ENCODE results near the gene NDFIP1. TPM values are rescaled to one million over a fixed set of nuclear protein-coding genes. Genes with fewer than 3 reads are reported as not detected.

The NDFIP1 gene
- polyA plus RNA-seq, 1 donor (not counting 4 experiments of a cell fraction or from before 2014, with no cell fraction given), result 38.2 TPM

DNA sequence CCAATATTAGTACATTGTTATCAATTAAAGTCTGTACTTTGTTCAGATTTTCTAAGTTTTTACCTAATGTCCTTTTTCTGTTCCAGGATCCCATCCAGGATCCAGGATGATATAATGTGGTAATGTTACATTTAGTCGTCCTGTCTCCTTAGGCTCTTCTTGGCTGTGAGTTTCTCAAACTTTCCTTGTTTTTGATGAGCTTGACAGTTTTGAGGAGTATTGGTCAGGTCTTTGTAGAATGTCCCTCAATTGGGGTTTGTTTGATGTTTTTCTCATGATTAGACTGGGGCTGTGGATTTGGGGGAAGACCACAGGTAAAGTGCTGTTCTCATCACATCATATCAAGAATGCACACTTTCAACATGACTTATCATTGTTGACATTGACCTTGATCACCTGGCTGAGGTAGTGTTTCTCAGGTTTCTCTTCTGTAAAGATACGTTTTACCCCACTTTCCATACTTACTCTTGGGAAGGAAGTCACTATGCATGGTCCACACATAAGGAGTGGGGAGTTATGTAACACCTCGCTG lies 9.6 kb downstream of the NDFIP1 start:
- H3K9ac ChIP-seq (ENCODE audit: control insufficient read depth, extremely low read depth, insufficient read depth, low read length), result no peak overlapping the region
- H4K20me1 ChIP-seq (ENCODE audit: control insufficient read depth, extremely low read depth, insufficient read depth, low read length), result peaks cover 5% of the 10 kb centered on the region
- peaks cover 16% of the 10 kb centered on the region for H3K4me1 ChIP-seq (ENCODE audit: control insufficient read depth, extremely low read depth, insufficient read depth, low read length)
- no peak overlapping the region for H3K4me2 ChIP-seq (ENCODE audit: control insufficient read depth, extremely low read depth, insufficient read depth, low read depth, low read length)
- DNase-seq (ENCODE audit: low read depth, low spot score) (no peak), FAIRE-seq (peak; percentile 65)
- TF ChIP-seq EZH2 (IDR thresholded peaks at IDR 0.05; ENCODE audit: low read length), result no peak
- dilution Hi-C loops (cut with MboI; ENCODE audit: extremely low pct_ligation_motif_present, low sequenced_read_pairs), result no loop called here
- peaks cover 2 to 4% of the 10 kb centered on the region in 2 experiments for H3K36me3 ChIP-seq (ENCODE audit: control insufficient read depth in 2 of 2, extremely low read depth in 1 of 2, insufficient read depth in 2 of 2, low read length in 2 of 2)
- no peaks in the 10 kb centered on the region for H3K27me3 ChIP-seq (ENCODE audit: control insufficient read depth, extremely low read depth, insufficient read depth, low read length)
- H3K4me3 ChIP-seq (ENCODE audit: control insufficient read depth in 2 of 3, extremely low read depth in 1 of 3, insufficient read depth in 2 of 3, low read depth in 1 of 3, low read length in 3 of 3), result no peak overlapping the region
- H3K27ac ChIP-seq (ENCODE audit: control insufficient read depth, insufficient read depth, low read length), result no peak overlapping the region
- peaks cover 85% of the 10 kb centered on the region for H3K79me2 ChIP-seq (ENCODE audit: control insufficient read depth, insufficient read depth, low read length)
- H3K9me3 ChIP-seq (ENCODE audit: control insufficient read depth, low read depth, low read length), result no peaks in the 10 kb centered on the region
- no peaks in the 10 kb centered on the region for H3K9me1 ChIP-seq (ENCODE audit: control insufficient read depth, extremely low read depth, insufficient read depth, low read length)
- H2AFZ ChIP-seq (ENCODE audit: control insufficient read depth, low read length), result no peak overlapping the region

DNA sequence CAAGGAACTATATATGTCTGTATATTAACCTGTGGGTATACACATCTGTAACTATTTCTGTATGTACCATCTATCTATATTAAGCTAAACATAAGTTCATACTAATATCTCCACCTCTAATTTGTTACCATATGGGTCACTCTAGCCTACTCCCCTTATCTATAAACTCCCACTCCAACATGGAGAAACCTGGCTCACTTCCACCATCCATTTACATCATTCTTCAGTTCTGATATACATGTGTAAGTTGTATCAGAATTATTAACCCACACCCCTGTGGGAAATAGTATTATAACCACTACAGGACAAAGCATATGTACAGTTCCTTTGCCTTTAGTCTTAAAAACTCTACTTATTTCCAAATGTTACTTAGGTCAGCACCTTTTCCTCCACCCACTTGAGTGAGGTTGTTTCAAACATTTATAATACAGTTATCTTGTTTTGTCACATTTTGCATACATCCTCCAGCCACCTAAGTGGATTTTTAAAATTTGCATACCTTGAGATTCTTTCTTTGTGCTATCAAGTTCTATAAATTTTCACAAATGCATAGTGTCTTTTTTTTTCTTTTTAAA lies 10.6 kb downstream of the NDFIP1 start:
- FAIRE-seq (no peak), DNase-seq (ENCODE audit: low read depth, low spot score) (no peak)
- dilution Hi-C loops (cut with MboI; ENCODE audit: extremely low pct_ligation_motif_present, low sequenced_read_pairs), result no loop called here
- no peaks in the 10 kb centered on the region for H3K9me1 ChIP-seq (ENCODE audit: control insufficient read depth, extremely low read depth, insufficient read depth, low read length)
- H3K4me1 ChIP-seq (ENCODE audit: control insufficient read depth, extremely low read depth, insufficient read depth, low read length), result peaks cover 22% of the 10 kb centered on the region
- TF ChIP-seq, protein P1, sequence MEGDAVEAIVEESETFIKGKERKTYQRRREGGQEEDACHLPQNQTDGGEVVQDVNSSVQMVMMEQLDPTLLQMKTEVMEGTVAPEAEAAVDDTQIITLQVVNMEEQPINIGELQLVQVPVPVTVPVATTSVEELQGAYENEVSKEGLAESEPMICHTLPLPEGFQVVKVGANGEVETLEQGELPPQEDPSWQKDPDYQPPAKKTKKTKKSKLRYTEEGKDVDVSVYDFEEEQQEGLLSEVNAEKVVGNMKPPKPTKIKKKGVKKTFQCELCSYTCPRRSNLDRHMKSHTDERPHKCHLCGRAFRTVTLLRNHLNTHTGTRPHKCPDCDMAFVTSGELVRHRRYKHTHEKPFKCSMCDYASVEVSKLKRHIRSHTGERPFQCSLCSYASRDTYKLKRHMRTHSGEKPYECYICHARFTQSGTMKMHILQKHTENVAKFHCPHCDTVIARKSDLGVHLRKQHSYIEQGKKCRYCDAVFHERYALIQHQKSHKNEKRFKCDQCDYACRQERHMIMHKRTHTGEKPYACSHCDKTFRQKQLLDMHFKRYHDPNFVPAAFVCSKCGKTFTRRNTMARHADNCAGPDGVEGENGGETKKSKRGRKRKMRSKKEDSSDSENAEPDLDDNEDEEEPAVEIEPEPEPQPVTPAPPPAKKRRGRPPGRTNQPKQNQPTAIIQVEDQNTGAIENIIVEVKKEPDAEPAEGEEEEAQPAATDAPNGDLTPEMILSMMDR (optimal IDR thresholded peaks at IDR 0.05 in 1 of 3, IDR thresholded peaks at IDR 0.05 in 1 of 3, conservative IDR thresholded peaks at IDR 0.05 in 1 of 3; ENCODE audit: extremely low read depth in 1 of 3, insufficient read depth in 2 of 3, low read length in 3 of 3), result no peak
- TF ChIP-seq EZH2 (IDR thresholded peaks at IDR 0.05; ENCODE audit: low read length), result no peak
- peaks cover 5% of the 10 kb centered on the region for H4K20me1 ChIP-seq (ENCODE audit: control insufficient read depth, extremely low read depth, insufficient read depth, low read length)
- no peak overlapping the region for H3K27ac ChIP-seq (ENCODE audit: control insufficient read depth, insufficient read depth, low read length)
- no peak overlapping the region for H3K4me2 ChIP-seq (ENCODE audit: control insufficient read depth, extremely low read depth, insufficient read depth, low read depth, low read length)
- H3K79me2 ChIP-seq (ENCODE audit: control insufficient read depth, insufficient read depth, low read length), result peaks cover 82% of the 10 kb centered on the region
- no peaks in the 10 kb centered on the region for H3K27me3 ChIP-seq (ENCODE audit: control insufficient read depth, extremely low read depth, insufficient read depth, low read length)
- H3K4me3 ChIP-seq (ENCODE audit: control insufficient read depth in 2 of 3, extremely low read depth in 1 of 3, insufficient read depth in 2 of 3, low read depth in 1 of 3, low read length in 3 of 3), result no peak overlapping the region
- no peaks in the 10 kb centered on the region for H3K9me3 ChIP-seq (ENCODE audit: control insufficient read depth, low read depth, low read length)
- H2AFZ ChIP-seq (ENCODE audit: control insufficient read depth, low read length), result no peak overlapping the region
- H3K36me3 ChIP-seq (ENCODE audit: control insufficient read depth in 2 of 2, extremely low read depth in 1 of 2, insufficient read depth in 2 of 2, low read length in 2 of 2), result peaks cover 2 to 4% of the 10 kb centered on the region in 2 experiments
- no peak overlapping the region for H3K9ac ChIP-seq (ENCODE audit: control insufficient read depth, extremely low read depth, insufficient read depth, low read length)
